Fibroblast of skin of left biceps (primary cell): Measurements from ENCODE around the gene IFI27L2.

Experiments used
- DNase-seq, 2 experiments: peaks; one replicate each; pipeline ENCODE4 v3.0.0-alpha.2; 2013; ENCODE audit warnings: low read depth in 2 of 2

IFI27L2 gene

DNA sequence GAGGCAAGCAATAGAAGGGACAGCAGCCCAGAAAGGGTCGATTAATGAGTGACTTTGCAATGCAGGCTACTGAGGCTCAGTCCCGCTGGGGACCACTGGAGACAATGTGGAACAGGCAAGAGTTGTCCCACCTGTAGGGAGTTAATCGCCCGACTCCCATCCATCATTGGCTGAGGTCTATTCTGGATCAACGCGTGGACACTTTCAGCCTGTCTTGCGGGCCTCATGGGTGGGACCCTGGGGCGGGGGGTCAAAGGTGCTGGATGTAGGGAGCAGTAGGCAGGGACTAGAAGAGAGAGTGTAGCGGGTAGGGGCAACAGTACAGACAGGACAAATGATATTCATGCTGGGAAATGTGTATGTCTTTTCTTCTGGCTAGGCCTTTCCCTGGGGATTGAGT is 6.1 kb downstream of the IFI27L2 start:
- DNase-seq, result no peak

DNA sequence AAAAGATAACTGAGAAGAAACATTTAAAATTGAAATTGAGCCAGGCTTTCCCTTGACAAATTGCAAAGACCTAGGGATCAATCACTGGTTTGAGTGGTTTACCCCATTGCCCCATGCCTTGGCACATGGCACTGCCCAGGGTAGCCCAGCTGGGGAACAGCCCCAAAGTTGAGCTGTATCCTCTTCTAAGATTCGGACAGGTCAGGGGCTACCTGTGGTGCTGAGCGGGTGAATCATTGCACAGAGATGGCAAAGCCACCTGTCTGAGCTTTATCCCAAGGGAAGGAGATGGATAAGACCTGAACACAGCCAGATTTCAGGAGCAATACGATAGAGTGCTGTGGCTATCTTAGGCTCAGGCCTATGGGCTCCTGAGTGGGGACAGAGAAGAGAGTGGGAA is 7.0 kb downstream of the IFI27L2 start:
- no peak for DNase-seq

DNA sequence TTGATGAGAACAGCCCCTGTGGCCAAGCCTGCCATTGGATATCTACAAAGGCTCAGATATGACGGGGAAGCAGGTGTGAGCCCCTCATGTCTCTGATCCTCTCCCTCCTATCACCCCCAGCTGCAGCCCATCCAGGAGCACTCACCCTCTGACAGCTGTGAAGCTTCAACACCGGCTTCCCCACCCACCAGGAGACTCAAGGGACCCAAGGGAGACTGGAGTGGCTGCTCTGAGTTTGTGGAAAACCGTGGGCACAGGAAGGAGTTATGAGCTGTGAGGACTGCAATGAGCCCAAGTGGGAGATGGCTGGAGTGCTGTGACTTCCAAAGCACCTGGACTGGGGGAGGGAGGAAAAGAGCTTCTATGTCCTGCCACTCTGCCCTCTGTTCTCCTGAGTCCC is 7.9 kb downstream of the IFI27L2 start:
- no peak for DNase-seq

DNA sequence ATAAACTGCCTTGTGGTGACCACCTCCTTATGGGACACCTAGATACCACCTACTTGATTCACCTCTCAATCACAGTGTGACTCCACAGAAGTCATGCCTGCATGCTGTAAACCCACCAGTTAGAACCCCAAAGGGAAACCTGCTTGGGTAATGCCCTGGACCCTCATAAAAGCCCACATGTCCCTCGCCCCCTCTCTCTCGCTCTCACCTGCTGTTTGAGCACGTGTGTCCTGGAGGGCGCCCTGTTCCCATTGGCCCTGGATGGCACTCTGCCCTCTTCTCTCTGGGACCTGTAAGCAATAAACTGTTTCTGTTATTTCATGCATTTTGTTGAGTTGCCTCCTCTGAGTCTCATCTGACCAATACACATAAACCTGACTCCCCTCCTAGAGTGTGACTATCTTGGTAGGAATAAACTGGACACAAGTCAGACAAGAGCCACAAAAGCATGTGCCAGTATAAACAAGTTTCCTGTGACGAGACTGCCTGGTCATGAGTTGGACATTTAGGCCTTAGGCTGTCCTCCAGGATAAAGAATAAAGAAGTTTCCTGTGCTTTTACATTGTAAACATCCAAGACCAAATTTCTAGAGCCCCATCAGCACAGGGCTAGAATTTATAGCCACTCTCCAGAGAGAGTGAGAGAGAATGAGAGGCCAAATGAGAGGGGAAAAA is 8.6 kb downstream of the IFI27L2 start:
- DNase-seq, result no peak

DNA sequence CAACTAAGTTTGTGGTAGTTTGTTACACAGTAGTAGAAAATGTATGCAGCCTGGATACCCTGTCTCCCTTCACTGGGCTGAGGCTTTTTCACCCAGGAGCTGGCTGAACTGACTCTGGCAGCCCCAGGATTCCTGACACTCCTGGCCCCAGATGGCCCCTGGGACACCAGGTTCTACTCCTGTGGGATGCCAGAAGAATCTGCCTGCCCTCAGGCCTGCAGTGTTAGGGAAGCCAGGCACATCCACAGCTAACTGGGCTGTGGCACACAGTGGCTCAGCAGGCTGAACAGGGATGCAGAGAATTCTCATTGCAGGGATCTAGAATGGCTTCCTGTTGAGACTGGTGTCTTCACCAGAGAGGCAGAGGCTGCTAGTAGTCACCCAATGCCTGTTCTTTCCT is 10.3 kb downstream of the IFI27L2 start:
- DNase-seq, result no peak

DNA sequence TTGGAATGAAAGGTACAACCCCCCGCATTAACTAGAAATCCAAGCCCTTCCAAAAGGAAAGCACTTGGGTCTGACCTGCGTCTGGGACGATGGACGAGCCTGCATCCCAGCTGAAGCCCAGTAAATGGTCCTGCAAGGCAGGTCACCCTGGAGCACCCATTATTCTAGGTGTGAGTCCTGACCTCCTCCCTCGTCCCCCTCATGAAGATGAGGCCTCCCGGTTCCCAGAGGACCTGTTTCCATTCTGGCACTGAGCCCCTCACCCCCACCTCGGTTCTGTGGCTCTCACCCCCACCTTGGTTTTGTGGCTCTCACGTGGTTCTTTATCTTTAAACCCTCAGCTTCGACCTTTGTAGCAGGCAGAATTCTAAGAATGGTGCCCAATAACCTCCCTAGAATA is 11.5 kb downstream of the IFI27L2 start:
- no peak for DNase-seq

DNA sequence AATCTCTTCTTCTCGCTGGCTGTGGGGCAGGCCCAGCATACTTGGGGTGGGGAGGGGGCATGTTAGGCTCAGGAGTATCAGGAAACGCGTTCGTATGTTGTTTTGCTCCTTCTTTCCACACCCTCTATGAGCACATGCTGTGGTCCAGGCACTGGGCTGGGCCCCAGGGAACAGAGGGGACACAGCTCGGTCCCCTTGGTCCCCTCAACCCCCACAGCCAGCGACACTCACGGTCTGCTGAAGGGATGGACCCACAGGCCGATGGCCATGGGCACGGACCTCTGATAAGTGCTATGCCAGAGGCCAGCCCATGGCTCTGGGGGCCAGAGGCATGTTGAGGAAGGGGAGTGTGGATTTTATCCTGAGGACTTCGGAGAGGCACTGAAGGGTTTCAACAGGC is 12.7 kb downstream of the IFI27L2 start:
- no peak for DNase-seq

DNA sequence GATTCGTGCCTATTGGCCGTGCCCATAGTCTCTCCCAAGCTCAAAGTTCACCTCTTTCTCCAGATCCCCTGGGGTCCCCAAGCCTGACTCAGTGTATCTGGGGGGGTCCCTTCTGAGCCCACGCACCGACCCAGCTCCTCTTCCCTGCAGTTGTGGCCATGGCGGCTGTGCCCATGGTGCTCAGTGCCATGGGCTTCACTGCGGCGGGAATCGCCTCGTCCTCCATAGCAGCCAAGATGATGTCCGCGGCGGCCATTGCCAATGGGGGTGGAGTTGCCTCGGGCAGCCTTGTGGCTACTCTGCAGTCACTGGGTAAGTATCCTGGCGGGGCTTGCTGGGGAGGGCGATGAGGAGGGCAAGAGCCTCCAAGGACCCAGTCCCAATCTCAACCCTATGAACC is 13.8 kb downstream of the IFI27L2 start:
- no peak for DNase-seq

DNA sequence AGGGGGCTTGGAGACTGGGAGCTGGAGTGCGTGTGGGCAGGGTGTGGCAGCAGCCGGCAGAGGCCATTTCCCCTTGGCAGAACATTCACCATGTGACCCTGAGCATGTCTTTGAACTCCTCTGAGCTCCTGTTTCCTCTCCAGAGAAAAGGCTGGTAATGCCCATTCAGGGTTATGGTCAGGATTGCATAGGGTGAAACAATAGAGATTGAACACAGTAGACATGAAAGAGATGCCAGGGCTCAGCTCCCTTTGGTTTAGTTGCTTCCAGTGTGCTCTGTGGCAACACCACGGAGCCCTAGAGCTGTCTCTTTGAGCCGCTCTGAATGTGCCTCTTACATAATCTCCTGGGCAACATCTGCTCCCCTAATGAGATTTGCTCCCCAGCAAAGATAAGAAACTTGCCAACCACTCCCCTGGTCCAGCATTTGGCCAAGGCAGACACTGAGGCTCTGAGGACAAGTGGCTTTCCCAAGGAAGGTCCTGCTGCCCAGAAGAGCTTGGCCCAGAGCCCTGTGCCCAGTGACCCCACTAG is 14.3 kb downstream of the IFI27L2 start:
- no peak for DNase-seq

DNA sequence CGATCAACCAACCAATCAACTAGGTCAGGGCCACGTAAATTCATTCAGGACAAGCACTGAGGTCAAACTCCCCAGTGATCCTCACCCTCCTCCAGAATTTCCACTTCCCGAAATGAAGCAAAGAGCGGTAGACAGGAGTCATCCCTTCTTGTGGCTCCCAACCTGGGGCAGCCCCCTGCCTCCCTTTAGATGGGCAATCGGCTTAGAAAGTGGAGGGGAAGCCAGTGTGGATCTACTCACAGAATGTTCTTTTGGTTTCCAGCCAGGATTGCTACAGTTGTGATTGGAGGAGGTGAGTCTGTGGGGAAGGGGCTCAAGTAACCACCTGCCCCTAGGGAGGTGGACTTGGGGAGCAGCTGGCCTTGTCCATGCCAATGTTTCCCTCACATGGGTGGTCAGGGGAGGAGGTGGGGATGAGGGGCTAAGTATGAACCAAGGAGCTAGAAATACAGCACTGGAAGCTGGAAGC is 14.8 kb downstream of the IFI27L2 start:
- no peak for DNase-seq

DNA sequence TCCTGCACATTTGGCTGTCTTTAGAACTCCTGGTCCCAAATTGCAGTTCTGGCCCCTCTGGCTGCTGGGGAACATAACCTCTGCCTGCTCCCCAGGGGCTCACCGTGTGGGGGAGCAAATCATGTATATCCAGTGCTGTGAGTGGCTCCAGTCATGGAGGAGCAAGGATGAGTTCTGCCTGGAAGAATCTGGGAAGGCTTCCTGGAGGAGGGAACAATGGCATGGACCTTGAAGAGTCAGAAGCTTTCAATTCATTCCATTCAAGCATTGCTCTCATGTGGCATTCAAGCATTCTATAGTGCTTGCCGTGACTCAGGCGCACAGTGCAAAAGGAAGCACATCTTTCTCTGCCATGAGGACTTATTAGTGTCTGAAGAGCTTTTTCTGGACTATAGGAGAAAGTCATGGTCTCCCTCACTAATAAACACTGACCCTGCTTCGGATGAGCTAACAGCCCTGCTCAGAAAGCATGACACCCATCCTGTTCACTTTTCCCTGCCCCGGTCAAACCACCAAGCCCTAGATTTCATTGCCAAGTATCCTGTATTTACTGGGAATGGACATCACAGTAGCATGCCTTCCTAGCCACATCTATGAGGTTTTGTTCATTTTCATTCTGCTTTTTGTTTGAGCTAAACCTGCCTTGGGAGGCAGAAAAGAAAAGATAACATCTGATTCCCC is 15.4 kb downstream of the IFI27L2 start:
- DNase-seq, result no peak

DNA sequence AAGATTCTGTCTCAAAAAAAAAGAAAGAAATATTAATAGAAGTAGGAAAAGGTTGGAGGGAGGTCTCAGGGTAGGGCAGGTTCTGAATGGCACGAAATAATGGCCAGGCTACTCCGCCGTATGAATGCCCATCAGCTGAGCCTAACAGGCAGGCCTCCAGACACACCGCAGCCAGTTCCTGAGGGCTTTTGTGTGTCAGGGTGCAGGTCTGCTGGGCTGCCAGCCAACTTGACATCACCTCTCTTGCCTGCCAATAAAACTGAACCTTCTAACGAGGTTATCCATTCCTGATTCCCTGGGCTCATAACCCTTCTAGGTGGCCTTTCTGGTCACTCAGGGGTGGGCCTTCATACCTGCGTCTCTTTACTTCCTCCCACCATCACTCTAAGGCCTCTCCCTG is 15.9 kb downstream of the IFI27L2 start:
- DNase-seq, result no peak

DNA sequence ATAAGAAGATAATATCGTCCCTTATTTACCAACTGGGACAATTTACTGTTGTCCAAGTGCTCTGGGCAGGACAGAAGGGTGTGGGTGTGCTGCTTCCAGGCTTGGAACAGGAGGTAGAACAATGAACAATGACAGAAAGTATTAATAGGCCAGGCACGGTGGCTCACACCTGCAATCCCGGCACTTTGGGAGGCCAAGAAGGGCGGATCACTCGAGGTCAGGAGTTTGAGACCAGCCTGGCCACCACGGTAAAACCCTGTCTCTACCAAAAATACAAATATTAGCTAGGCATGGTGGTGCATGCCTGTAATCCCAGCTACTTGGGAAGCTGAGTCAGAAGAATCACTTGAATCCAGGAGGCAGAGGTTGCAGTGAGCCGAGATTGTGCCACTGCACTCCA is 16.3 kb downstream of the IFI27L2 start:
- no peak for DNase-seq

DNA sequence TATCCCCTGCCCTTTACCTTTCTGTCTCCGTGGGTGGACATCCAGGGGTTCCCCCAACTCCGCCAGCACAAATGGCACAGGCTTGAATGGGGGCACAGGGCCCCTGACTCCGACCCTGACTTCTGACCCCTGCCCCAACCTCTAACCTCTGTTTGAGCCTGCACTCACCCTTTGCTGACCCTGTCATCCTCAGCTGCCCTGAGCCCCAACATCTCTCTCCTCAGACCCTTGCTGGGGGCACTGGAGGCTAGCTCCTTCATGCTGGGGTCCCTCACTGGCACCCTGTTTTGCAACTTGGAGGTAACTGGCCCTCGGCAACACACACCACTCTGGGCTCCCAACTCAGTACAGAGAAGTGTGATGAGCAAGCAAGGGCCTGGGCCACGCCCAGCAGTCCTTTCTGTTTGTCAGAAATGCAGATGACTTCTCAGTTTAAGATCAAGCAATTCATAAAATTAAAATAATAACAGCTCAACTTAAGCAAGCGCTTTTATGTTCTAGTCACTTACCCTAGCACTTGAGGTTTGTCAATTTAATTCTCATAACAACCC is 16.8 kb downstream of the IFI27L2 start:
- no peak for DNase-seq

DNA sequence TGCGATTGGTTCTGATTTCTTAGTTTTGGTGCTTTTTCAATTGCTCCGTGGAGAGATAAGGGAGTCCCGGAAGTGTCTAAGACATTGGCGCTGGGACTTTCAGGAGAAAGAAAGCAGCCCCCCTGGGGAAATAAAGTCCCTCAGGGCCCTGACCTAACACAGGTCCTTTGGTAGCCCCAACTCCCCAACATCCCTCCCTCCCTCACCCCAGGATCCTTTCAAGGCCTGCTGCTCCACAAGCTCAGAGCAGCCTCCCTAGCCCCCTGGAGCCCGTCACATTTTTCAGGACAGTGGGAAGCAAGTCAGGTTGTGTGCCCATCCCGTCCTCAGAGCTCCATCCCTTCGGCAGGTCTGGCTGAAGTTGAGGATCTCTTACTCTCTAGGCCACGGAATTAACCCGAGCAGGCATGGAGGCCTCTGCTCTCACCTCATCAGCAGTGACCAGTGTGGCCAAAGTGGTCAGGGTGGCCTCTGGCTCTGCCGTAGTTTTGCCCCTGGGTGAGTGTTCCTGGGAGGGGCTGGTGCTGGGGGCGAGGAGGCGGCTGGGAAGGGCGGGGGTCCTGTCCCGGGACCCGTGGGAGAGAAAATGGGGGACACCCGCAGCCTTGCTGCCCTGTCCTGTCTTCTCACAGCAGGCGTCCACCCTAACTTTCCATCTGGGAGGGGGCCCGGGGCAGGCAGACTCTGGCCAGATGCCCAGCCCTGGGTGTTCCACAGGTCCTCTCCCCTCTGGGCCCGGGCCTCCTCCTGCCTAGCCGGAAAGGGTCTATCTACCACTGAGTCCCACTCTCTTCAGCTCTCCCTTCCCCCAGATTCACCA is 17.9 kb downstream of the IFI27L2 start:
- DNase-seq, result no peak

DNA sequence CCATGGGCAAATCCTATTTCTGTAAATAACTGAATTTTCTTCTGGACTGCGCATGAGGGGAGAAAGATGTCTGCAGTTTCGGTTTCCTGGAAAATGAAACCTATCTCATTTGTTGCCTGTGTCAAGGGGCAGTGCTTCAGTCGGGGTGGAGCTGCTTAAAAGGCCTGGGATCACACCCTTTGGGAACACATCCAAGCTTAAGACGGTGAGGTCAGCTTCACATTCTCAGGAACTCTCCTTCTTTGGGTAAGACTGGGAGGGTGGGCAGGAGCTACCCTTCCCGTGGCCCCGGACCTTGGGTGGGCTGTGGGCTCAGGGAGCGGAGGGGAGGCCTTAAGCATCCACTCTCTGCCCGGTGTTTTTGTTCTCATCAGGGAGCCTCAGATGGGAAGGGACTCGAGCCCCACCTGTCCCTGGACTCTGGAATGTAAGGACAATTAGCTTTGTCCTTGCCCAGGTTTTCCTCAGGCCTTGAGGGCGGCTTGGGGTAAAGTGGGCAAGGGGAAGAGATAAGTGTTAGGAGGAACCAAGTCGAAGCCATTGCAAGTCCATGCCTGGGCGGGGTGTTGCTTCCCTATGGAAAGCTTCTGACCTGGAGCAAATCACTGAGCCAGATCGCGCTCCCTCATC is 18.7 kb downstream of the IFI27L2 start, which contains the start of gene IFI27:
Gene IFI27, plus strand, starts transcription at position 185 of the 630 bp plus-strand sequence.
- DNase-seq, result no peak

DNA sequence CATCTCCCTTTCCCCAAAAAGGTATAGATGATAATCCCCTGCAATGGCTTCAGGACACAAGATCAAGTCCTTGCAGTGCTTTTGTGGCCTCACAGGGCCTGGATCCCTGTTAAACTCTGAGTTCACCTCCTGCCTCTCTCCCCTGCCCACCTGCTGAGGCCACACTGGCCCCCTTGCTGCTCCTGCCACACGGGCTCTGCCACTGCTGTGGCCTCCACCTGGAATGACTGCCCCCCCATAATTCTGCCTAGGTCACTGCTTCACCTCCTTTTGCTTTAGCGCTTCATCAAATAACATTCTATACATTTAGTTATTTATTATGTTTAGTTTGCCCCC is 19.5 kb downstream of the IFI27L2 start:
- no peak for DNase-seq

DNA sequence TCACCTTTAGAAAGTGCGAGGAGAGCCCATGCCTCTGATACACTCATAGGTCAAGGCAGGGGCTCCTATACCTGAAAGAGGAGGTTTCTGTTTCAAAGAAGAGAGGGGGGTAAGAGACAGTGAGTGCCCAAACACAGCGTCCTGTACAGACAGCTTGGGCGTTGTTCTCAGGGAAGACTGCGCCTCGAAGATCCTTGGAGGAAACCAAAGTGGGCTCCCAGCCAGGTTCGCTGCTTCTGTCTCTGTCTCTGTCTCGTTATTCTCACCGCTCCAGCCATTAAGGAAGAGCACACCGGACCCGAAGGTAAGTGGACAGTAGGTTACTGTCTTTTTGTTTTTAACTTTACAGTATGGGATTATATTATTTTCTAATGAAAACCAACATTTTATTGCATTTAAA is 24.7 kb downstream of the IFI27L2 start:
- DNase-seq, result no peak

DNA sequence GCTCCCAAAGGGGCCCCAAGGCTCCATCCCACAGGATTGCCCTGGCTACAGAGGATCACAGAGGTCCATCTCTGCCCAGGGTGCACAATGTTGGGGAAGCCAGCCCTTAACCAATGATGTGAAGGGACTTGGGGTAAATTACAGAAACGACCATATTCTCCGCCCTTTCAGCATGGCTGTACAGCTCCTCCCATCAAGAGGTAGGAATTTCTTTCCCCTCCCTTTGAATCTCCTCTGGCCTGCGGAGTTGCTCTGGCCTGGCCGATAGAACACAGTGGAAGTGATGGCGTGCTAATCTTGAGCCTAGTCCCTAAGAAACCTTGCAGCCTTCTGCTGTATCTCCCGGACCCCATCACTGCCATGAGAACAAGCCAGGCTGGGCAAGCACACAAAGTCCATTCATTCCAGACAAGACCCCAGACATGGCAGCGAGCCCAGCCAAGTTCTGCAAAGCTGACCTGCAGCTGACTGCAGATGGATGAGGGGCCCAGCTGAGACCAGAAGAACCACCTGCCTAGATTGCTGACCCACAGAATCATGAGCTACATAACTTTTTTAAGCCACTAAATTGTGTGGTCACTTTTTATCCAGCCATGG is 25.8 kb downstream of the IFI27L2 start:
- DNase-seq, result no peak

DNA sequence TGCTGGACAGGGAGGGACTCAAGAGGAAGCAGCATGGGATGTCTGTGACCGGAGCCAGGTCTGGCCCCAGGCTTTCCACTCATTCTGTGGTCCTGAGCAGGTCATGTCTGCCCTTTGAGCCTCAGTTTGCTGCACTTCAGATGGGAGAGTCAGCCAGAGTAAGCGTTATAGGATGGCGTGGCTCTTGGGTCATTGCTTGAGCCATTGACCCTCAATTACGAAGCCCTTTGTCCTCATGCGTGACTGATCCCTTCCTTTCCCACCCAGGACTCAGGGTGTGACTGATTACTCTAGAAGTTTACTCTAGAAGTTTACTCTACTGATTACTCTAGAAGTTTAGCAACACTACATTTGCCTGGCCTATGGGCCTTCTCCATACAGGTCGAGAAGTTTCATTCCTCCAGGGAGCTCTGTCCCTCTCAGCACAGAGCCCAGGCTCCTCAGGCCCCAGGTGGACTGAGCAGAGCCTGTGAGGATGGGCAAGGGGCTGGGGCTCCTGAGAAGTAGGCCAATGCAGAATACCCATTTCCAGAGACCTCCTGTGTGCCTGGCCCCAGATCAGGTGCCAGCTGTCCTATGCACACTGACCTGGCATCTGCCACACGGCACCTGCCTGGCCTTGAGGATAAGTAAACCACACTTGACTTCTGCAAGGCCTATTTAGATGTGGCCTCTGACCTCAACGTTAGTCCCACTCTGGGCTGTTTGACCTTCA is 26.5 kb downstream of the IFI27L2 start:
- DNase-seq, result no peak

DNA sequence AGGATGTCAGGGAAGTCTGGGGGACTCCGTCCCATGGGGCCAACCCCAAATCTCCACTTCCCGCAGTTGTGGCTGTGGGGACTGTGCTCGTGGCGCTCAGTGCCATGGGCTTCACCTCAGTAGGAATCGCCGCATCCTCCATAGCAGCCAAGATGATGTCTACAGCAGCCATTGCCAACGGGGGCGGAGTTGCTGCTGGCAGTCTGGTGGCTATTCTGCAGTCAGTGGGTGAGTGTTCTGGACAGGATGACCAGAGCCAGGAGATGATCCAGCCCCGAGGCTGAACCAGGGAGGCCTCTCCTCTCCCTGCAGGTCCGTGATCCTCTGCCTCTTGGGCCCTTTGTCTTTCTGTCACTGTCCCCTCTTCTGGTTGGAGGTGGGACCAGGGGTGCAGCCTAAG is 27.7 kb downstream of the IFI27L2 start:
- no peak for DNase-seq
